Small intestine (tissue), 7 donors: Measurements from ENCODE around the gene CACNA1F. TPM values are rescaled to one million over a fixed set of nuclear protein-coding genes. Genes with fewer than 3 reads are reported as not detected.

Experiments used
- DNase-seq, 2 donors: peaks; one replicate each; pipeline versions ENCODE4 v3.0.0 to v3.0.0-alpha.2; 2013
- FAIRE-seq: peaks from 2 replicates; lab custom pipeline; 2012; peaks lifted over from hg19 to GRCh38; lab: Jason Lieb, UNC
- H3K27ac ChIP-seq, 3 donors: one replicate each; pipeline ENCODE4 v1.5.1; 2013; ENCODE audit warnings: low read length in 2 of 3, mild to moderate bottlenecking in 2 of 3, control low read depth in 1 of 3, inconsistent platforms in 1 of 3, low read depth in 1 of 3, moderate library complexity in 1 of 3
- H3K27me3 ChIP-seq, 3 donors: one replicate each; pipeline ENCODE4 v1.6.1; 2013; ENCODE audit warnings: low read length in 3 of 3, inconsistent platforms in 1 of 3; ENCODE audit not compliant: control insufficient read depth in 3 of 3, insufficient read depth in 3 of 3
- H3K36me3 ChIP-seq, 3 donors: one replicate each; pipeline ENCODE4 v1.6.1; 2013; ENCODE audit warnings: low read length in 3 of 3, inconsistent platforms in 1 of 3, low read depth in 1 of 3, mild to moderate bottlenecking in 1 of 3, moderate library complexity in 1 of 3; ENCODE audit not compliant: control insufficient read depth in 3 of 3, insufficient read depth in 2 of 3
- H3K4me1 ChIP-seq, 3 donors: one replicate each; pipeline ENCODE4 v1.6.1; 2013; ENCODE audit warnings: low read length in 2 of 3, inconsistent platforms in 1 of 3, low read depth in 1 of 3, mild to moderate bottlenecking in 1 of 3, moderate library complexity in 1 of 3; ENCODE audit not compliant: control insufficient read depth in 3 of 3, insufficient read depth in 2 of 3
- H3K4me3 ChIP-seq, 3 donors: one replicate each; pipeline ENCODE4 v1.5.1; 2013; ENCODE audit warnings: low read length in 3 of 3, control low read depth in 1 of 3, inconsistent platforms in 1 of 3, low read depth in 1 of 3, mild to moderate bottlenecking in 1 of 3, moderate library complexity in 1 of 3
- H3K9me3 ChIP-seq, 2 donors: one replicate each; pipeline ENCODE4 v1.6.1; 2013; ENCODE audit warnings: low read depth in 1 of 2, low read length in 1 of 2; ENCODE audit not compliant: control insufficient read depth in 2 of 2, insufficient read depth in 1 of 2
- WGBS, 3 donors: extraction: QIAGEN DNeasy Blood & Tissue Kit; methylation state at CpG; one replicate each; pipeline ENCODE4 v1.1.7; 2013; 5-methylcytosine and 5-hydroxymethylcytosine counted together
- polyA plus RNA-seq, 4 donors: library from polyadenylated mRNA; stranded (reverse) in 3 of 4; unstranded in 1 of 4; fragments of 200-250 nt in 3 of 4; fragments of 120-200 nt in 1 of 4; gene quantifications; one replicate each; pipeline versions ENCODE4 v1.2.1 to v1.2.3, GENCODE V29; 2013
- donor health status: healthy with polysubstance abuse.
- donor health status: control.
- donor health status: control.
- donor health status: Bipolar disorder and iron deficiency.
- donor health status: healthy.

The CACNA1F gene
- polyA plus RNA-seq, 4 donors, result 0.22 to 1.7 (median 0.31) TPM

DNA sequence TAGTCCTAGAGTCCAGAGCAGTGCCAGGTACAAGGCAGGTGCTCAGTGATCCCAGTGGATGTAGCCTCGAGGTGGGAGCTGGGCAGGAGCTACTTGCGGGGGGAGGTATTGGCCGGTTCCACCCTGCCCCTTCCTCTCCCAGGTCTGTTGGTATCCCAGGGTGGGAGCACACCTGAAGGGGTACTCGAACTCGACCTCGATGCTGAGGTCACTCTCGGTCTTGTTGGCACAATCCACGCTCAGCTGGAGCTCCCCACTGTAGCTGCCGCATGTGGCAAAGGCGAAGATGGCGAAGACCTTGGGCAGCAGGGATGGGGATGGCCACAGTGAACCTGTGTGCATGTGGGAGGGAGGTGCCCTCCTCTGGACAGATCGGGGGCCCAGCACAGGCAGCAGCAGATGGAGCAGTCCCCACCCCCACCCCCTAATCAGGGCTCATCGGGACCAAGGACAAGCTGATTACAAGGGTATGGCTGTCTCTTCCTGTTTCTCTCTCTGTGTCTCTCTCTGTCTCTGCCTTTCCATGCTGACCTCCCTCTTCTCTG is 35.5 kb downstream of the CACNA1F start:
- H3K36me3 ChIP-seq, result no peaks in the 10 kb centered on the region
- H3K27ac ChIP-seq, result no peak overlapping the region
- no peak for FAIRE-seq
- DNase-seq, result no peak
- no peaks in the 10 kb centered on the region for H3K9me3 ChIP-seq
- no peak overlapping the region for H3K4me3 ChIP-seq
- H3K4me1 ChIP-seq, result peaks cover 0 to 3% (median 0%) of the 10 kb centered on the region in 3 donors
- H3K27me3 ChIP-seq, result peaks cover 0 to 10% (median 0%) of the 10 kb centered on the region in 3 donors
- WGBS, 3 donors, result 60 to 71% (median 70%) methylated on average over 9 to 13 of the region's 13 CpGs

DNA sequence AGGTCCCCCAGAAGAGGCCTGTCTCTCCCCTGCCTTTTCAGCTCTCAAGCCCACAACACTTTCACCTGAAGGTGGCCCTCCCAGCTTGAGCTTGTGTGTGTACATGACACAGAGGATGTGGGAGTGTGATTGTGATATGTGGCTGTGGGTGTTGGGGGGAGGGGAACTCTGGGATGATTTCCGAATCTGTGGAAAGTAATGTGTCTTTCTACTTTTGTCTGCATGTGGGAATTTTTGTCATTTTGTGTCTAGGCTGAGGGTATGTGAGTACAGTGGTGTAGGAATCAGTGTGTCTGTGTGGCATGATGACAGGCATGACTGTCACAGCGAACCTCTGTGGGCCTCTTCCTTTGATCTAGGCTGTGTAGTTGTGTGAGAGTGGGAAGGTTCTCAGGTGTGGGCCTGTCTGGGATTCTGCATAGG is 39.6 kb downstream of the CACNA1F start:
- no peaks in the 10 kb centered on the region for H3K36me3 ChIP-seq
- H3K4me3 ChIP-seq, result no peak overlapping the region
- FAIRE-seq (no peak), DNase-seq (no peak)
- H3K27me3 ChIP-seq, result peaks cover 0 to 1% (median 0%) of the 10 kb centered on the region in 3 donors
- H3K9me3 ChIP-seq, result no peaks in the 10 kb centered on the region
- H3K27ac ChIP-seq, result no peak overlapping the region
- H3K4me1 ChIP-seq, result peaks cover 0 to 3% (median 0%) of the 10 kb centered on the region in 3 donors
- 64 to 80% (median 76%) methylated on average over 2 of the region's 2 CpGs for WGBS, 3 donors

DNA sequence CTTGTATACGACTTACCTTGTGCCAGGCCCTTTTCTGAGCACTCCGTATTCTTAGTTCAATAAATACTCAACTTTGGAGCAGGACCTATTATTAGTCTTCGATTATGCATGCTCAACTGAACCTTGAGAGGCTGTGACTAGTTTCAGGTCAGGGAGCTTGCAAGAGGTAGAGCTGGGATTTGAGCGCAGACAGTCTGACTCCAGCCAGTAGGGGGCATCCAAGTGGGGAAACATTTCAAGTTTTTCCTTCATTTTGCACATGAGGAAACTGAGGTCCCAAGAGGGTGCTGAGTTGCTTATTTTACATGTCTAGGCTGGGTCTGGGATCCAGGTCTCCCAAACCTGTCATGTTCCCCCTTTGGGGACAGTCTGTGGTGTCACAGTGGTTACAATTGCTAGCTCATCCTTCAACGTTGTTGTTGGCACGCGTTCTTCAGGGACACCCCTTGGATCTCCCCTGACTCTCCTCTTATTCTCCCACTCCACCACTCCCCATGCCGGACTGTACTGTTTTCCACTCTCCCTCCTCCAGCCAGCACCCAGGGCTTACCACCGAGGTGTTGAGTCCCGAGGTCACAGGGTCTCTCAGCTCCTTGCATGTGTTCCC is 40.3 kb downstream of the CACNA1F start:
- no peak overlapping the region for H3K4me3 ChIP-seq
- H3K27me3 ChIP-seq, result no peaks in the 10 kb centered on the region
- H3K36me3 ChIP-seq, result no peaks in the 10 kb centered on the region
- no peak overlapping the region for H3K27ac ChIP-seq
- 56 to 67% (median 62%) methylated on average over 10 of the region's 10 CpGs for WGBS, 3 donors
- H3K4me1 ChIP-seq, result peaks cover 0 to 3% (median 0%) of the 10 kb centered on the region in 3 donors
- H3K9me3 ChIP-seq, result no peaks in the 10 kb centered on the region
- peak in 1 of 2 donors; percentile 36 for DNase-seq
- no peak for FAIRE-seq

DNA sequence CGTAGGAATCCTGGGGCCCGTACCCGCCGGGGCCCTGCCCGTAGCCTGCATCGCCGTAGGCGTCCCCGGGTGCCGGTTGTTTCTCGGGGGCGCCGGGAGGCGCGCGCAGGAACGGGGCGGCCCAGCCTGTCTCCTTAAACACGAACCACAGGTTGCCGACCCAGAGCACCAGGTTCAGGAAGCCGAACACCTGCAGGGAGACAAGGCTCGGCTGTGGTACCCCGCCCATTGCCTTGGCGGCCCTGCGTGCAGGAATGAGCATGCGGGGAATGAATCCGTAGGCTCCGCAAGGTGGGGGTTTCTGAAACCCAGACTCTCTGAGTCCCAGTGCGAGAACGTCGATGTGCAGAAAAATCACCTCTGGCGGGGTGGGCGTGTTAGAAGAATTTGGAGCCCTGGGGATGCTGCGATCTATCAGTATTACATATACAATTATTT is 41.5 kb downstream of the CACNA1F start:
- peak overlapping the region; percentile 26 to 67 (median 46) for H3K4me3 ChIP-seq
- no peaks in the 10 kb centered on the region for H3K9me3 ChIP-seq
- H3K36me3 ChIP-seq, result no peaks in the 10 kb centered on the region
- DNase-seq (peak in 1 of 2 donors; percentile 38), FAIRE-seq (no peak)
- WGBS, 3 donors, result 1 to 53% (median 13%) methylated on average over 13 to 34 of the region's 34 CpGs
- peaks cover 0 to 3% (median 0%) of the 10 kb centered on the region in 3 donors for H3K4me1 ChIP-seq
- H3K27me3 ChIP-seq, result no peaks in the 10 kb centered on the region
- H3K27ac ChIP-seq, result peak overlapping the region; percentile 70 to 95 (median 92)

DNA sequence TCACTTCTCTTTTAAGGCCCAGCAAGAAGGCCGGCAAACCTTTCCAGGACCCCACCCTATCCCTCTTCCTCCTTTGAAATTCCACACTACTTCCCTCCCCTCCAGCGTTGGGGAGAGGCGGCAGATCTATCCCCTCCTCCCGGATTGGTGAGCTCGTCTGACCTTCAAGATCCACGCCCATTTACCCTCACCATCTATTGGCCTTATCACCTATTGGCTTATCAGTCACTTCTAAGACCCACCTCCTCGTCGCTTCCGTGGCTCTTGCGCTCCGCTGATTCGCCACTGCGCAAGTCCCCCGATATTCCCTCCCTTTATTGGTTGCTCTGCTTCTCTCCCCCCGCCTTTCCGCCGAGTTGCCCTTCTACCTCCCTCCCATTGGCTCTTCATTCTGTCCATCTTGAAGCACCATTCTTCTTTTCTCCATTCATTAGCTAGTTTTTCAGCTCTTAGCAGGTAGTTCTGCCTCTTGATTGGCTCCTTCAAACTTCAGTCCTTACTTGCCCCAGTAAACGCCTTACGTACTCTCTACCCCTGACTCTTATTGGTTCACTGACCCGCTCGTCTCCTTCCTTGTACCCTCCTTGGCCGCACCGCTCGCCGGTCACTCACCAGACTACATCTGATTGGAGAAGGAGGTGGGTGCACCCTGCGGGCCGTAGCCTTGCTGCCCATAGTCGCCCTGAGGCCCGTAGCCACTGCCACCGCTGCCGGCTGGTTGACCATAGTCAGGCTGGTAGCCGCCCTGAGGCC is 42.1 kb downstream of the CACNA1F start:
- Histone ChIP-seq H3K9me3 (no peaks in the 10 kb centered on the region), H3K4me1 (peaks cover 0 to 3% (median 0%) of the 10 kb centered on the region in 3 donors), H3K27ac (peak overlapping the region; percentile 70 to 95 (median 92)), H3K27me3 (no peaks in the 10 kb centered on the region), H3K4me3 (peak overlapping the region; percentile 26 to 67 (median 46)), H3K36me3 (no peaks in the 10 kb centered on the region)
- DNase-seq (peak; percentile 94 to 97), FAIRE-seq (peak; percentile 99)
- 0 to 45% (median 18%) methylated on average over 29 to 32 of the region's 32 CpGs for WGBS, 3 donors

DNA sequence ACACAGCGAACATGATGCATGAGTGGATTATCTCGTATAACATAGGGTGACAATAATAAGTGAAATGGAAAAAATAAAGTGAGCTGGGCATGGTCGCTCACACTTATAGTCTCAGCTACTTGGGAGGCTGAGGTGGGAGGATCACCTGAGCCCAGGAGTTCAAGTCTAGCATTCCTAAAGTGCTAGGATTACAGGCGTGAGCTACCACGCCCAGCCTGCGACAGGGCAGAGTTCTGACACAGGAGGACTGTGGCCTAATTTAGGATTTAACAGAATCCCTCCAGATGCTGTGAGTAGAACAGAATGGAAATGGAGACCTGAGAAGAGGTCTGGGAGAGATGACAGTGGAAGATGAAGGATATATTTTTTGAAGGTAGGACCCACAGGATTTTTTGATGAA is 43.5 kb downstream of the CACNA1F start:
- peaks cover 0 to 10% (median 0%) of the 10 kb centered on the region in 3 donors for H3K4me1 ChIP-seq
- H3K9me3 ChIP-seq, result no peaks in the 10 kb centered on the region
- no peak overlapping the region for H3K4me3 ChIP-seq
- no peaks in the 10 kb centered on the region for H3K27me3 ChIP-seq
- FAIRE-seq (no peak), DNase-seq (no peak)
- WGBS, 3 donors, result 50 to 70% (median 63%) methylated on average over 6 of the region's 6 CpGs
- peak overlapping the region in 2 of 3 donors; percentile 7 to 72 for H3K27ac ChIP-seq
- no peaks in the 10 kb centered on the region for H3K36me3 ChIP-seq

DNA sequence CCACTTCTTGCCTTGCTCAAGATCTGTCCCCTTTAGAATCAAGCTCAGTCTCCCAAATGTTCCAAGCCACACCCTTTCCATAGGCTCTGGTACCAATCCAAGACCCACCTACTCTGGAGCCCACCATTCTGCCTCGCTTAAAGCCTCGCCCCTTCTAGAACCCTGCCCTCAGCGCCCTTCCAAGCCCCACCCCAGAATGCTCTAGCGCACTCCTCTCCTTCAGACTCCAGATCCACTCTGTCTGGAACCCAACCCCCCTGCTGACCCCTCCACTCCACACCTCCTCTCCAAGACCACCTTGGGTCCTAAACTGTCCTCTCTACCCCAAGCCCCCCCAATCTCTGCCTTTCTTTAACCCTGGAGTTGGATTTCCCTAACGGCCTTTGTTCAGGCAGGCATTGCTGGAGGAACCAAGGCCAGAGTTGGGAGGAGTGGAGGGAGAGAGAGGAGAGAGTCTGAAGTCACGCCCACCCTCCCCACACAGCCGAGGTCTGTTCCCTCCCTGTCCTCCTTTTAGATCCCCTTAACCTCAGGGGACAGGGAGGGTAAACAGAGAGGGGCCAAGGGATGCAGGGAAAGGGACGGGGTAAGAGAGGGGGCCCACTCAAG is 44.6 kb downstream of the CACNA1F start:
- DNase-seq, result no peak
- H3K36me3 ChIP-seq, result peaks cover 0 to 3% (median 0%) of the 10 kb centered on the region in 3 donors
- H3K4me3 ChIP-seq, result no peak overlapping the region
- no peaks in the 10 kb centered on the region for H3K27me3 ChIP-seq
- H3K4me1 ChIP-seq, result peaks cover 0 to 12% (median 3%) of the 10 kb centered on the region in 3 donors
- WGBS, 3 donors, result 58 to 69% (median 63%) methylated on average over 8 of the region's 8 CpGs
- FAIRE-seq, result no peak
- no peak overlapping the region for H3K27ac ChIP-seq
- no peaks in the 10 kb centered on the region for H3K9me3 ChIP-seq

DNA sequence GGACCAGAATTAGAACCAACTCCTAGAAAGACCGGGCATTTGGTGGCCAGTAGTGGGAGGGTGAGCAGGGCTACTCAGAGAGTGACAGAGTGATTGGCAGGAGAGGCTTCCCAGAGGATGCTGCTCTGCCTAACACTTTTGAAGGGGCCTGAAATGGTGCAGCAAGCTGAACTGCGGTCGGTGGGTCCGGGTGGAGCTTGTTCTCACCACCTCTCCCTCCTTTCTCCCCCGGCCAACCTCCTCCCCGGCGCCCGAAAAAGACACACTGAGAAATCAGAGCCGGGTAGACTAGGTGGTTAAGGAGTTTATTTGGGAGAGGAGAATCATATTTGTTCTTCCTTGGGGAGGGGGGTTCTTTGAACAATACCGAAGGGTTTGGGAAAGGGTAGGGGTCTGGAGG is 45.6 kb downstream of the CACNA1F start:
- H3K27ac ChIP-seq, result no peak overlapping the region
- FAIRE-seq, result no peak

More for the DNA sequence above, 45.6 kb downstream of the CACNA1F start:
- peaks cover 0 to 12% (median 3%) of the 10 kb centered on the region in 3 donors for H3K4me1 ChIP-seq
- H3K36me3 ChIP-seq, result peaks cover 0 to 10% (median 4%) of the 10 kb centered on the region in 3 donors
- H3K9me3 ChIP-seq, result no peaks in the 10 kb centered on the region
- 73 to 82% (median 78%) methylated on average over 5 to 10 of the region's 10 CpGs for WGBS, 3 donors
- H3K27me3 ChIP-seq, result no peaks in the 10 kb centered on the region
- no peak overlapping the region for H3K4me3 ChIP-seq
- DNase-seq, result no peak
